ENCODE data around the gene CPED1.

DNA sequence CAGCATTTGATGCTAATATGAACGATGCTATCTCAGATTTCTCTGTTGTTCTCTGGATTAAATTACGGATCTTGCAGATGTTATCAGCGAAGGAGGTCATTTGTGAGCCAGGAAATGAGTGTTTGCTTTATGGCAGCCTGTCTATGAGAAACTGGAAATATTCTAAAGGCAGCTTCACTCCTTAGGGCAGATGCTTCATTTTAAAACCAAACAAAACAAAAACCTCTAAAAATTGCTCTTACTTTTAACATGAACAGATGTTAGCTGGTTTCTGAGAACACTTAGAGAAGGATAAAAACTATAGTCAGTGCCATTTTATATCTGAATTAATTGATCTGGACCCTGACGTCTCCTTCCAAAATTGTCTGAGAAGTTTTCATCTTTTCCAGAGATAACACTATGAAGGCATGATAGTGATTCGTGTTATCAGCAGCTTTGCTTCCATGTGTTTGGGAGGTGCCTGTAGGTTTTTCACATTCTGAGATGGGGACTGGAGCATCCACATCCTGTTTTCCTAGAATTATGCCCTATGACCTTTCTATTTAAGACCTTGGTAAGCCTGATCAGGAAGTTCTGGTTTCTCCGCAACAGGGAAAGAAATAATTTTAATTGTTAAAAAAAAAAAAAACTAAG lies 53.1 kb downstream of the CPED1 start:
- TF ChIP-seq, protein P1, sequence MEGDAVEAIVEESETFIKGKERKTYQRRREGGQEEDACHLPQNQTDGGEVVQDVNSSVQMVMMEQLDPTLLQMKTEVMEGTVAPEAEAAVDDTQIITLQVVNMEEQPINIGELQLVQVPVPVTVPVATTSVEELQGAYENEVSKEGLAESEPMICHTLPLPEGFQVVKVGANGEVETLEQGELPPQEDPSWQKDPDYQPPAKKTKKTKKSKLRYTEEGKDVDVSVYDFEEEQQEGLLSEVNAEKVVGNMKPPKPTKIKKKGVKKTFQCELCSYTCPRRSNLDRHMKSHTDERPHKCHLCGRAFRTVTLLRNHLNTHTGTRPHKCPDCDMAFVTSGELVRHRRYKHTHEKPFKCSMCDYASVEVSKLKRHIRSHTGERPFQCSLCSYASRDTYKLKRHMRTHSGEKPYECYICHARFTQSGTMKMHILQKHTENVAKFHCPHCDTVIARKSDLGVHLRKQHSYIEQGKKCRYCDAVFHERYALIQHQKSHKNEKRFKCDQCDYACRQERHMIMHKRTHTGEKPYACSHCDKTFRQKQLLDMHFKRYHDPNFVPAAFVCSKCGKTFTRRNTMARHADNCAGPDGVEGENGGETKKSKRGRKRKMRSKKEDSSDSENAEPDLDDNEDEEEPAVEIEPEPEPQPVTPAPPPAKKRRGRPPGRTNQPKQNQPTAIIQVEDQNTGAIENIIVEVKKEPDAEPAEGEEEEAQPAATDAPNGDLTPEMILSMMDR (IDR thresholded peaks at IDR 0.05; ENCODE audit: low read length), result no peak
- TF ChIP-seq EZH2 (IDR thresholded peaks at IDR 0.05; ENCODE audit: borderline replicate concordance, low read length), result no peak

Measured in OCI-LY1 (cell line).